ENCODE measurements around the gene MRC2. TPM values are rescaled to one million over a fixed set of nuclear protein-coding genes. Genes with fewer than 3 reads are reported as not detected.

Gene MRC2
- total RNA-seq, 1 experiment from 2014 or later: 10.7 TPM

- TF ChIP-seq ZFX (IDR thresholded peaks at IDR 0.05) (no peak), EZH2 (IDR thresholded peaks at IDR 0.05) (no peak), EGR1 (IDR thresholded peaks at IDR 0.05; ENCODE audit: low read depth) (no peak), RAD21 (IDR thresholded peaks at IDR 0.05; ENCODE audit: low read depth) (no peak), FOSL1 (IDR thresholded peaks at IDR 0.05; ENCODE audit: low read depth) (no peak), JUND (IDR thresholded peaks at IDR 0.05) (no peak), SRF (IDR thresholded peaks at IDR 0.05; ENCODE audit: low read depth) (no peak), POLR2A (IDR thresholded peaks at IDR 0.05; ENCODE audit: borderline replicate concordance, extremely low read depth, insufficient read depth, insufficient read length) (no peak), ATF3 (IDR thresholded peaks at IDR 0.05) (no peak), SP1 (IDR thresholded peaks at IDR 0.05; ENCODE audit: low read depth) (no peak), ELF1 (IDR thresholded peaks at IDR 0.05; ENCODE audit: borderline replicate concordance, low read depth) (no peak), CEBPB (IDR thresholded peaks at IDR 0.05; ENCODE audit: low read depth) (no peak), CTCF (IDR thresholded peaks at IDR 0.05 in 2 of 3, conservative IDR thresholded peaks at IDR 0.05 in 1 of 3; ENCODE audit: borderline replicate concordance in 1 of 3, insufficient read depth in 1 of 3, low read depth in 2 of 3, low read length in 2 of 3) (no peak), YY1 (IDR thresholded peaks at IDR 0.05; ENCODE audit: extremely low read depth, insufficient replicate concordance, low read depth, low read length) (no peak)
- TF ChIP-seq, protein P1, sequence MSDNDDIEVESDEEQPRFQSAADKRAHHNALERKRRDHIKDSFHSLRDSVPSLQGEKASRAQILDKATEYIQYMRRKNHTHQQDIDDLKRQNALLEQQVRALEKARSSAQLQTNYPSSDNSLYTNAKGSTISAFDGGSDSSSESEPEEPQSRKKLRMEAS (IDR thresholded peaks at IDR 0.05): no peak
- TF ChIP-seq, protein P2, sequence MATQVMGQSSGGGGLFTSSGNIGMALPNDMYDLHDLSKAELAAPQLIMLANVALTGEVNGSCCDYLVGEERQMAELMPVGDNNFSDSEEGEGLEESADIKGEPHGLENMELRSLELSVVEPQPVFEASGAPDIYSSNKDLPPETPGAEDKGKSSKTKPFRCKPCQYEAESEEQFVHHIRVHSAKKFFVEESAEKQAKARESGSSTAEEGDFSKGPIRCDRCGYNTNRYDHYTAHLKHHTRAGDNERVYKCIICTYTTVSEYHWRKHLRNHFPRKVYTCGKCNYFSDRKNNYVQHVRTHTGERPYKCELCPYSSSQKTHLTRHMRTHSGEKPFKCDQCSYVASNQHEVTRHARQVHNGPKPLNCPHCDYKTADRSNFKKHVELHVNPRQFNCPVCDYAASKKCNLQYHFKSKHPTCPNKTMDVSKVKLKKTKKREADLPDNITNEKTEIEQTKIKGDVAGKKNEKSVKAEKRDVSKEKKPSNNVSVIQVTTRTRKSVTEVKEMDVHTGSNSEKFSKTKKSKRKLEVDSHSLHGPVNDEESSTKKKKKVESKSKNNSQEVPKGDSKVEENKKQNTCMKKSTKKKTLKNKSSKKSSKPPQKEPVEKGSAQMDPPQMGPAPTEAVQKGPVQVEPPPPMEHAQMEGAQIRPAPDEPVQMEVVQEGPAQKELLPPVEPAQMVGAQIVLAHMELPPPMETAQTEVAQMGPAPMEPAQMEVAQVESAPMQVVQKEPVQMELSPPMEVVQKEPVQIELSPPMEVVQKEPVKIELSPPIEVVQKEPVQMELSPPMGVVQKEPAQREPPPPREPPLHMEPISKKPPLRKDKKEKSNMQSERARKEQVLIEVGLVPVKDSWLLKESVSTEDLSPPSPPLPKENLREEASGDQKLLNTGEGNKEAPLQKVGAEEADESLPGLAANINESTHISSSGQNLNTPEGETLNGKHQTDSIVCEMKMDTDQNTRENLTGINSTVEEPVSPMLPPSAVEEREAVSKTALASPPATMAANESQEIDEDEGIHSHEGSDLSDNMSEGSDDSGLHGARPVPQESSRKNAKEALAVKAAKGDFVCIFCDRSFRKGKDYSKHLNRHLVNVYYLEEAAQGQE (IDR thresholded peaks at IDR 0.05; ENCODE audit: low read depth): no peak
- H3K9me2 ChIP-seq (ENCODE audit: insufficient read depth): no peaks in the 10 kb centered on the region
- CTCF ChIA-PET: interaction anchor here (1.2 kb wide), 1 partner anchor 26 kb away, joined by 3 read pairs; no protein-coding TSS in a partner anchor
- peaks cover 0 to 28% of the 10 kb centered on the region in 2 experiments; a peak in 2 of 4 replicates for H3K36me3 ChIP-seq (ENCODE audit: control insufficient read depth in 1 of 2, insufficient read depth in 2 of 2, low read length in 2 of 2)
- DNase-seq (ENCODE audit: low read depth, low spot score) (no peak), ATAC-seq (no peak)
- no peaks in the 10 kb centered on the region for H3K79me2 ChIP-seq (ENCODE audit: insufficient read depth, low read length)
- no peaks in the 10 kb centered on the region for H4K20me1 ChIP-seq (ENCODE audit: insufficient read depth)
- RAD21 ChIA-PET (ENCODE audit: low non-redundant PET in 1 of 2, low total read pairs in 2 of 2, uncharacterized antibody in 2 of 2, unreplicated experiment in 2 of 2): no interaction called here
- H3K9ac ChIP-seq (ENCODE audit: low read length): no peak overlapping the region
- no peaks in the 10 kb centered on the region for H3K27me3 ChIP-seq (ENCODE audit: insufficient read depth, low read length)
- no peak overlapping the region for H3K4me2 ChIP-seq (ENCODE audit: low read length)
- intact Hi-C loops (cut with micrococcal nuclease): no loop called here
- POLR2A ChIA-PET: no interaction called here
- H3K27ac ChIP-seq (ENCODE audit: low read depth, low read length): no peak overlapping the region
- no peak overlapping the region for H3K4me3 ChIP-seq (replicated peaks in 1 of 2; ENCODE audit: low read depth in 1 of 2, low read length in 2 of 2)
- H2AFZ ChIP-seq (ENCODE audit: low read depth, low read length, poor library complexity, severe bottlenecking): no peak overlapping the region
- H3K9me3 ChIP-seq (ENCODE audit: control insufficient read depth in 1 of 2, insufficient read depth in 1 of 2, low read depth in 1 of 2, low read length in 2 of 2): no peaks in the 10 kb centered on the region
- BruUV-seq (replicated peaks): no TSS peak
- H3K4me1 ChIP-seq (ENCODE audit: control insufficient read depth in 1 of 2, insufficient read depth in 2 of 2, low read length in 2 of 2): no peaks in the 10 kb centered on the region
Measured at GRCh38 chr17:62578757-62579487, 48.5 kb upstream of the MRC2 start.
